CD4-positive, alpha-beta T cell treated with Interleukin-17A for 1 hour (primary cell): ENCODE data around the gene GJA10.
"Not testable (repeated sequence)": the region's sequence is repeated elsewhere in the genome, so short reads cannot be mapped to it uniquely, and the experiment has no call there.

Experiments
- DNase-seq: peaks from one replicate; pipeline ENCODE4 v3.0.0-alpha.2; 2020

The GJA10 gene

DNA sequence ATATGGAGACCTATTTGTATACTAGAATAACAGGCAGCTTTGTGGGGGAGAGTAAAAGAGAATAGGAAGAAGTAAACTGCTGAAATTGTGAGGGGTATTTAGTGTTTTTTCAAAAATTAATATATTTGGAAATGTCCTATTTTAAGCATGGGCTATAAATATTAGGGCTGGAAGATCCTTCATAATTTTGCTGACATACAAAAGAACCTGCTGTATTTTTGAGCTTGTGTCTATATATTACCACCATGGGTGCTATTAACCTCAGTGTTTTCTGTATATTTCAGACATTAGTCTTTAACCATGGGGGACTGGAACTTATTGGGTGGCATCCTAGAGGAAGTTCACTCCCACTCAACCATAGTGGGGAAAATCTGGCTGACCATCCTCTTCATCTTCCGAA, at the start of gene GJA10:
Gene GJA10, plus strand, starts transcription at position 301 of the 400 bp plus-strand sequence. Its CDS starts 0 bp downstream, at position 301.
- no peak for DNase-seq

DNA sequence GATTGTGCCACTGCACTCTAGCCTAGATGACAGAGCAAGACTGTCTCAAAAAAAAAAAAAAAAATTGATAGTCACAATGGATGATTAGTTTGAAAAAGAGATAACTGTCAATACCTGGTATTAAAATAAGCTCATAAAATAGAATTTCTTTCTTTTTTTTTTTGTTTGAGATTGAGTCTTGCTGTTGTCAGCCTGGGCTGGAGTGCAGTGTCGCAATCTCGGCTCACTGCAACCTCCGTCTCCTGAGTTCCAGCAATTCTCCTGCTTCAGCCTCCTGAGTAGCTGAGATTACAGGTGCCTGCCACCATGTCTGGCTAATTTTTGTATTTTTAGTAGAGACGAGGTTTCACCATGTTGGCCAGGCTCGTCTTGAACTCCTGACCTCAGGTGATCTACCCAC, 46.8 kb upstream of the GJA10 start:
- not testable (repeated sequence) for DNase-seq

DNA sequence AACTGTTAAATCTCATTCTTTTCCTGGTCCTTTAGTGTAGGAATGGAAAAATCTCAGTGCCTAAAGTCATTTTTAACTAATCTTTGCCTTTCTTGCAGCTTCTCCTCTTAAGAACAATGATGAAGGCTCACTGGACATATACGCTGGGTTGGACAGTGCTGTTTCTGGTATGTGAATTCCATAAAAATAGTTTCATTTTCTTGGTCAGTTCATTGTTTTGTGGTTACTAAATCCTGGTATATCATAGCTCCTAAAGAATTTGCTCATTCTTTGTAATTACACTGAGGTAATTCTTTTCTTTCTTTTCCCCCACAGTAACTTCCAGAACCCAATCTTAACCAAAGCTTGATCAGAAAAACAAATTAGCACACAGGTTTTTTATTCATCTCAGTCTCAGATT, 41.2 kb upstream of the GJA10 start:
- DNase-seq: no peak

DNA sequence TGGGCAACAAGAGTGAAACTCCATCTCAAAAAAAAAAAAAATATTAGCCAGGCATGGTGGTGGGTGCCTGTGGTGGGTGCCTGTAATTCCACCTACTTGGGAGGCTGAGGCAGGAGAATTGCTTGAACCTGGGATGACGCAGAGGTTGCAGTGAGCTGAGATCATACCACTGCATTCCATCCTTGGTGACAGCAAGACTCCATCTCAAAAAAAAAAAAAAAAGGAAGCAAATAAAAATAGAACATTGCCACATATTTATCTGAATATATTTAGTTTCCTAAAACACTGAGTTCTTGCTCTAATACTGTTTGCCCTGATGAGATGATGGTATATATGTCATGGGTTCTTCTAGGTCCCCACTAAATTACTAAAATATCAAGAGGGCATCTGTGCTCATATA, 36.2 kb upstream of the GJA10 start:
- DNase-seq: no peak

DNA sequence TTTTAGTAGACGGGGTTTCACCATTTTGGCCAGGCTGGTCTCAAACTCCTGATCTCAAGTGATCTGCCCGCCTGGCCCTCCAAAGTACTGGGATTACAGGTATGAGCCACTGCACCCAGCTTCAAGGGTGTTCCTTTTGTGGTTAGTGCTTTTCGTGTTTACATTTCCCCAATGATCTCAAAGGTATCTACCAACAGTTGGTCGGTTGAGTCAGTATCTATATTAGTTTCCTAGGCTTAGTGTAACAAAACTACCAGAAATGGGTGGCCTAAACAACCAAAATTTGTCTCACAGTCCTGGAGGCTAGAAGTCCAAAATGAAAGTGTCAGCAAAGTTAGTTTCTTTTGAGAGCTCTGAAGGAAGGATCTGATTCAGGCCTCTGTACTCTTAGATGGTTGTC, 34.5 kb upstream of the GJA10 start:
- no peak for DNase-seq

DNA sequence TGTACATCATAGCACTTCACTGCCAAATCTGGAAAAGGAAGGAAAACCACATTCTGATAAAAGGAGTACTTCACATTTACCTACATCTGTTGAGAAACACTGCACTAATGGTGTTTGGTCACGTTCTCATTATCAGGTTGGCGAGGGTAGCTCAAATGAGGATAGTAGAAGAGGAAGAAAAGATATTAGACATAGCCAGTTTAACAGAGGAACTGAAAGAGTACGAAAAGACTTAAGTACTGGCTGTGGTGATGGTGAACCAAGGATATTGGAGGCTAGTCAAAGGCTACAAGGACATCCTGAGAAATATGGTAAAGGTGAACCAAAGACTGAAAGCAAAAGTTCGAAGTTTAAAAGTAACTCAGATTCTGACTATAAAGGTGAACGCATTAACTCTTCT, 32.0 kb upstream of the GJA10 start:
- DNase-seq: no peak

DNA sequence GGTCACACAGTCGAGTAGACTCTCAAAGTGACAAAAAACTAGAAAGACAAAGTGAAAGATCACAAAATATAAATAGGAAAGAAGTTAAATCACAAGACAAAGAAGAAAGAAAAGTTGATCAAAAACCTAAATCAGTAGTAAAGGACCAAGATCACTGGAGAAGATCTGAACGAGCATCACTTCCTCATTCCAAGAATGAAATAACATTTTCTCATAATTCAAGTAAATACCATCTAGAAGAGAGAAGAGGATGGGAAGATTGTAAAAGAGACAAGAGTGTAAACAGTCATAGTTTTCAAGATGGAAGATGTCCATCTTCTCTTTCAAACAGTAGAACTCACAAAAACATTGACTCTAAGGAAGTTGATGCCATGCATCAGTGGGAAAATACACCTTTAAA, 31.6 kb upstream of the GJA10 start:
- no peak for DNase-seq

DNA sequence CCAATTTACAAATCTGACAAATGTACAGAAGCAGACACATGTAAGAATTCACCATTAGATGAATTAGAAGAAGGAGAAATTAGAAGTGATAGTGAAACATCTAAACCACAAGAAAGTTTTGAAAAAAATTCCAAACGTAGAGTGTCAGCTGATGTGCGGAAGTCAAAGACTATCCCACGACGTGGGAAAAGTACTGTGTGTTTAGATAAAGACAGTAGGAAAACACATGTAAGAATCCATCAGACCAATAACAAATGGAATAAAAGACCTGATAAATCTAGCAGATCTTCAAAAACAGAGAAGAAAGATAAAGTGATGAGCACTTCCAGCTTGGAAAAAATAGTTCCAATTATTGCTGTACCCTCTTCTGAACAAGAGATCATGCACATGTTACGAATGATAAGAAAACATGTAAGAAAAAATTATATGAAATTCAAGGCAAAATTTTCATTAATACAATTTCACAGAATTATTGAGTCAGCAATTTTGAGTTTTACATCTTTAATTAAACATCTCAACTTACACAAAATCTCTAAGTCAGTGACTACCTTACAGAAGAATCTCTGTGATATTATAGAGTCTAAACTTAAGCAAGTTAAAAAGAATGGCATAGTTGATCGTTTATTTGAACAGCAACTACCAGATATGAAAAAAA, 28.1 kb upstream of the GJA10 start:
- DNase-seq: no peak

DNA sequence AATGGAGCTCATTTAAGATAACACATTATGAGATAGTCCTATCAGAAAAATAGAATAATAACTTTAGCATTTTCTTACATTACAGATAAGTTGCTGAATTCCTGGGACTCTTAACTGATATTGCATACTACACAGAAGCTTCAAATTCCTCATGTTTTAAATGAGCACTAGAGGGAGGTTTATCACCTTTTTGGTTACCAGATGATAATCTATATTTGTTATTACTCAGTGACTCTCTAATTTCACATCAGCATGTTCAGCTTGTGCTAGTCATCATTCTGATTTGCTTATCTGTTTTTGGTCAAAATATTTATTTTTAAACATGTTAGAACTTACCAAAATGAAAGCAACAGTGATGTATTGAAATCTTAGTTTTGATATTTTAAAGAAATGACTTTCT, 20.5 kb upstream of the GJA10 start:
- DNase-seq: no peak

DNA sequence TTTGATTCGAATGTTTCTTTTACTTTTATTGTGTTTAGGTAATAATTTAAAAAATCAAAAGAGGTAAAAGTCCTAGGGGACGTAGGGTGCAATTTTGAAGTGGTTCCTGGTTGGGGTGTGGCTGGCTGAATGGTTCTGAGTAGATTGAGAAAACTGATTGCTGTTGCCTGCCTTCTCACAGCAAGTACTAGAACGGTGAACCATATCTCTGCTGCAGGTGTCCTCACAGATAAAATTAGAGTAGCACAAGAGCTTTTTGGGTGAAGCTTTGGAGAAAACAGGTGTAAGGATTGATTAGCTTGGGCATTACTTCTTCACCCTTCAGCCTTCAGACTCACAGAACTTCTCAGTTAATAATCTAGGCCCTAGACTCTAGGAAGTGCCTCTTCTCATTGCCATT, 19.8 kb upstream of the GJA10 start:
- no peak for DNase-seq

DNA sequence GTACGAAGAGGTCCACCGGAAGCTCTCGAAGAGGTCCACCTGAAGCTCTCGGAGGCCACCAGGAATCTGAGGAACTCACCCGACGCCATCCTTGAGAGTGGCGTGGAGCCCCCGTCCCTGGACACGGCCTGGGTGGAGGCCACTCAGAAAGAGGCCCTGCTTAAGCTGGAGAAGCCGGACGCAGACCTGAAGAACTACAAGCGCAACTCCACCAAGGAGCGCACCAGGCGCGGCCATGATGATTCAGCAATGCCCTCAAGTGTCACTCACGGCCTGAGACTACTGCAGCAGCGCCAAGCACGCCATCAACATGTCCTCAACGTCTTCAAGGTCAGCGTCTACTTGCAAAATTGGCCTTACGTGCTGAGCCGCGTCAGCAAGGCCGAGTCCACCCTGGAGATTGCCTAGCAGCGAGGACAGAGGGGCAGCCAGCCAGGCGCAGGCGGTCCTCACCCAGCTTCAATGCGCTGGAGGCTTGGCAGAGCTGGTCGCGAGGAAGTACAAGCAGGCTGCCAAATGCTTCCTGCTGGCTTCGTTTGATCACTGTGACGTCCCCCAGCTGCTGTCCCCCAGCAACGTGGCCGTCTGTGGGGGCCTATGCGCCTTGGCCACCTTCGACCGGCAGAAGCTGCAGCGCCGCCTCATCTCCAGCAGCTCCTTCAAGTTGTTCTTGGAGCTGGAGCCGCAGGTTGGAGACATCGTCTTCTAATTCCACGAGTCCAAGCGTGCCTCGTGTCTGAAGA, 7.7 kb upstream of the GJA10 start:
- DNase-seq: no peak

DNA sequence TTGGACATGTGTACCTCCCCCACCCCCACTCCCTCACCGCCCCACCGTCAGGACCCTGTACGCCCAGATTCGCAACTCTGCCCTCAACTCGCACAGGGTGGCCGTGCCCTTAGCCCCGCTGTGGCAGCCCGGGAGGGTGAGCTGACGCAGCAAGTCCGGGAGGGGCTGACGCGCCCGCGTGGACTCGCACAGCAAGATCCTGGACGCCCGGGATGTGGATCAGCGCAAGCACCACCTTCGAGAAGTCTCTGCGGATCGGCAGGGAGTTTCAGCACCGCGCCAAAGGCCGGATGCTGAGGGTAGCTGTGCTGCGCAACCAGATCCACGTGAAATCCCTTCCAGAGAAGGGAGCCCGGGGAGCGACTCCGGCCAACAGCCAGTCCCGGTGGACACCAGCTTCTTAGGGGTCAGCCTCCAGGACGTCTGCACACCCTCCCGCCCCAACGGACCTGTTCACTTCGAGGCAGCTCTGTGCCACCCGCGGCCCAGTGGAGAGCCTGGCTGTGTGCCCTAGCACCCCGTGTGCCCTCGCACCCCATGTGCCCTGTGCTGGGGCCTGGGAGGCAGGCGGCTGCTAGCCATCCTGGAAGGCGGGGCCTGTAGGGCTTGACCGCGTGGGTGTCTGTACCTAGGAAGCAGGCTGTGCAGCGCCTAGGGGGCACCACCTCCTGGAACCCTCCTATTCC, 6.7 kb upstream of the GJA10 start:
- DNase-seq: no peak

DNA sequence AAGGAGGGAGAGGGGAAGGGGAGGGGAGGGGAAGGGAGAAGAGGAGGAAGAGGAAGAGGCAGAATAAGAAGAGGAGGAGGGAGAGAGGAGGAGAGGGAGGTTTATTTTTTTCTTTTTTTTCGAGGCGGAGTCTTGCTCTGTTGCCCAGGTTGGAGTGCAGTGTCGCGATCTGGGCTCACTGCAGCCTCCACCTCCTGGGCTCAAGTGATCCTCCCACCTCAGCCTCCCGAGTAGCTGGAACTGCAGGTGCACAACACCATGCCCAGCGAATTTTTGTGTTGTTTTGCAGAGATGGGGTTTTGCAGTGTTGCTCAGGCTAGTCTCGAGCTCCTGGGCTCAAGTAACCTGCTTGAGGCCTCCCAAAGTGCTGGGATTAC, 6.1 kb upstream of the GJA10 start:
- no peak for DNase-seq

DNA sequence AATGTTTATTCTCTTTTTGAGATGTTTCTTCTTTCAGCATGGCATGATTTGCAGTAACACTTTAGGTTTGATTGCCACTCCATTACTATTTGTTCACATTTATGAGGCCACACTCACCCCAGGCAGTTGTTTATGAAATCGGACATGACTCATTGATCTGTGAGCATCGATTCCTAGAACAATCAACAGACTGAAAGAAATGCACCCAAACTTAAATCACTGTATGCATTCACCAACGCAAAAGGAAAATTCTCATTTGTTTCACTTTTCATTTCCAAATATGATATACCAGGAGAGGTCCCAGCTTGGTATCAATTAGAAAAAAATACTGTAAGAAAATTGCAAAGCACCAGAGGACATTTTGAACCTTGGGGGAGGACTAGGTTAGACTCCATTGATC, 5.4 kb upstream of the GJA10 start:
- DNase-seq: no peak

DNA sequence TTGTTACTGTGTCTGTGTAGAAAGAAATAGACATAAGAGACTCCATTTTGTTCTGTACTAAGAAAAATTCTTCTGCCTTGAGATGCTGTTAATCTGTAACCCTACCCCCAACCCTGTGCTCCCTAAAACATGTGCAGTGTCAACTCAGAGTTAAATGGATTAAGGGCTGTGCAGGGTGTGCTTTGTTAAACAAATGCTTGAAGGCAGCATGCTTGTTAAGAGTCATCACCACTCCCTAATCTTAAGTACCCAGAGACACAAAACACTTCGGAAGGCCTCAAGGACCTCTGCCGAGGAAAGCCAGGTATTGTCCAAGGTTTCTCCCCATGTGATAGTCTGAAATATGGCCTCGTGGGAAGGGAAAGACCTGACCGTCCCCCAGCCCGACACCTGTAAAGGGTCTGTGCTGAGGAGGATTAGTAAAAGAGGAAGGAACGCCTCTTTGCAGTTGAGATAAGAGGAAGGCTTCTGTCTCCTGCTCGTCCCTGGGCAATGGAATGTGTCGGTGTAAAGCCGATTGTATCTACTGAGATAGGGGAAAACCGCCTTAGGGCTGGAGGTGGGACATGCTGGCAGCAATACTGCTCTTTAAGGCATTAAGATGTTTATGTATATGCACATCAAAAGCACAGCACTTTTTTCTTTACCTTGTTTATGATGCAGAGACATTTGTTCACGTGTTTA, 3.3 kb upstream of the GJA10 start:
- not testable (repeated sequence) for DNase-seq

DNA sequence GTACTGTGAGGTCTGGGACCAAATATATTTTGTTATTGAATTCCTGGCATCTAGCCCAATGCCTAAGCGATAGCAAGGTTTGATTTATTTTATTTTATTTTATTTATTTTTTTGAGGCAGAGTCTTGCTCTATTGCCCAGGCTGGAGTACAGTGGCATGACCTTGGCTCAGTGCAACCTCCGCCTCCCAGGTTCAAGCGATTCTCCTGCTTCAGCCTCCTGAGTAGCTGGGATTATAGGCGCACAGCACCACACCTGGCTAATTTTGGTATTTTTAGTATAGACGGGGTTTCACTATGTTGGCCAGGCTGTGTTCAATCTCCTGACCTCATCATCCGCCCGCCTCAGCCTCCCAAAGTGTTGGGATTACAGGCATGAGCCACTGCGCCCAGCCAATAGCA, 1.7 kb upstream of the GJA10 start:
- DNase-seq: not testable (repeated sequence)

DNA sequence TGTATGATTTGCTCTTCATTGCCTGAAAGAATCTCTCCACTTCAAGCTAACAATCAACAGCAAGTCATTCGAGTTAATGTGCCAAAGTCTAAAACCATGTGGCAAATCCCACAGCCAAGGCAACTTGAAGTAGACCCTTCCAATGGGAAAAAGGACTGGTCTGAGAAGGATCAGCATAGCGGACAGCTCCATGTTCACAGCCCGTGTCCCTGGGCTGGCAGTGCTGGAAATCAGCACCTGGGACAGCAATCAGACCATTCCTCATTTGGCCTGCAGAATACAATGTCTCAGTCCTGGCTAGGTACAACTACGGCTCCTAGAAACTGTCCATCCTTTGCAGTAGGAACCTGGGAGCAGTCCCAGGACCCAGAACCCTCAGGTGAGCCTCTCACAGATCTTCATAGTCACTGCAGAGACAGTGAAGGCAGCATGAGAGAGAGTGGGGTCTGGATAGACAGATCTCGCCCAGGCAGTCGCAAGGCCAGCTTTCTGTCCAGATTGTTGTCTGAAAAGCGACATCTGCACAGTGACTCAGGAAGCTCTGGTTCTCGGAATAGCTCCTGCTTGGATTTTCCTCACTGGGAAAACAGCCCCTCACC, 1.1 kb downstream of the GJA10 start:
- no peak for DNase-seq

DNA sequence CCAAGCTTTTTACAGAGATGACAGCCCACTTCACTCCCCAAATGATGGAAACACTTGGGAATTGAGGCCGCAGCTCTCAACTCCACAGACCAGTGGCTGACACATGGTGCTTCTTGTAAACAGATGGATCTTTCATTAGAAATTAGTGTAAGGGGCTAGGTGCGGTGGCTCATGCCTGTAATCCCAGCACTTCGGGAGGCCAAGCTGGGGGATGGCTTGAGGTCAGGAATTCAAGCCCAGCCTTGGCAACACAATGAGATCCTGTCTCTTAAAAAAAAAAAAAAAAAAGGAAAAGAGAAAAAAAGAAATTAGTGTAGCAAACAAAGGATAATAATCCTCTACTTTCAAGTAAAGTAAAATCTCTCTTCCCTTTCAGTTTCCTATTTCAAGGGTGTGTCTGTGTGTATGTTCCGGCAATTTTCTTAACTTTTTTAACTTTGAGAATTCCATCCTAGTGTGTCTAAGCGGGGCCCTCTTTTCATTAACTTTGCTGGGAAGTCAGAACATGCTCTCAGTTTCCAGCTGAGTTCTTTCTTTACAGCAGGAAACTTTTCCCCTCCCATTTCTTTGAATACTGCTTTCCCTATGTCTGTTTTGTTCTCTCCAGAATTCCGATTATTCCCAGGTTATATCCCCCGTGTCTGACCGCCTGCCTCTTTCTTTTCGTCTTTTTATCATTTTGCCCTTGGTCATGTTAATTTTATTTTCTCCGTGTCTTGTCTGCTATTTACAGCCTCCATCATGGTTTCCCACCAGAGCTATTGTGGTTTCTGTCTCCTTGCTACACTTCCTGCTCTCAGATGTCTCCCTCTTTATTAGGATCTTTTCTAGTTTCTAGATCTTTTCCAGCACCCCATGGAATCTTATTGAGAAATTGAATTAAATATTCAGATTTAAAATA, 16.0 kb downstream of the GJA10 start:
- DNase-seq: not testable (repeated sequence)

DNA sequence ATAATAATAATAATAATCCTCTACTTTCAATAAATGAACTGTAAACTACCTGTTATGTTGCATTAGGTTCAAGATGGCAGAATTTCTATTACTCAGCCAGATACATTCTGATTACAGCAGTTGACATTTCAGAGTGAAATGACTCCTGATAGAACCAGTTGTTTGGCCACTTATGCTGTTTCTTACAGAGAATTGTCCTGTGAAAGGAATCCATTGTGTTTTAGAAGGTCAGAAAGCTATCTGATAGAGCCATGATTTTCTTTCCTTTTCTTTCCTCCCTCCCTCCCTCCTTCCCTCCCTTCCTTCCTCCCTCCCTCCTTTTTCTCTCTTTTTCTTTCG, 16.6 kb downstream of the GJA10 start:
- DNase-seq: no peak

DNA sequence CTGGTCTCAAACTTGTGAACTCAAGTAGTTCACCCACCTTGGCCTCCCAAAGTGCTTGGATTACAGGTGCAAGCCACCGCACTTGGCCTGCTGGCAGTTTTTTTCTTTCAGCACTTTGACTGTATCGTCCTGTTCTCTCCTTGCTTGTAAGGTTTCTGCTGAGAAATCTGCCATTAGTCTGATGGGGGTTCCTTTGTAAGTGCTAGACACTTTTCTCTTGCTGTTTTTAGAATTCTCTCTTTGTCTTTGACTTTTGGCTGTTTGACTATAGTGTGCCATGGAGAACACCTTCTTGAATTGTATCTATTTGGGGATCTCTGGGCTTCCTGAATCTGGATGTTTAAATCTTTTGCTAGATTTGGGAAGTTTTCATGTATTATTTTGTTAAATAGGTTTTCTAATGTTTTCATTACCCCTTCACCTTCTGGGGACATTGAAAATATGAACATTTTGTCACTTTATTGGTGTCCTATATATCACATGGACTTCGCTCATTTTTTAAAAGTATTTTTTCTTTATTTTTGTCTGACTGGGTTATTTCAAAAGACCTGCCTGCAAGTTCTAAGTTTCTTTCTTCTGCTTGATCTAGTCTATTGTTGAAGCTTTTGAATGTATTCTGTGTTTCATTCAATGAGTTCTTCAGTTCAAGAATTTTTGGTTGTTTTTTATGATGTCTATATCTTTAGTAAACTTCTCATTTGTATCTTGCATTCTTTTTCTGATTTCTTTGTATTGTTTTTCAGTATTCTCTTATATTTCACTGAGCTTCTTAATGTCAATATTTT, 22.1 kb downstream of the GJA10 start:
- no peak for DNase-seq

DNA sequence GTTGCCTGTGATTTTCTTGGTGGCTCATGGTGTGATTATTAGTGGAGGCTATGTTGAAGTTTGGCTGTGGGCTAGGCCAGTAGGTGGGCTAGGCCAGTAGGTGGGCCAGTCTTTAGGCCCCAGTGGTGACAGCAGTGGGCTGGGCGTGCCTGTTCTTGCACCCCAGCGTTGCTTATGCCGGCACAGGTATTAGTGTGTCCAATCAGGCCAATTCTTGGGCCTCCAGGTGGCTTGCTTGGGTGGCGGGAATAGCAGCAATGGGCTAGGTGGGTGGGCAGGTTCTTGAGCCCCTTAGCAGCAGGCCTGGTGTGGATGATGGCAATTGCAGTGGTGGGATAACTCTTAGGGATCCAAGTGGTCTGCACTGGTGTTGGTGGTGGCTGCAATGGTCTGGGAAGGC, 22.9 kb downstream of the GJA10 start:
- no peak for DNase-seq
